CD4-positive, alpha-beta T cell (primary cell): ENCODE results near the gene RARA. TPM values are rescaled to one million over a fixed set of nuclear protein-coding genes. Genes with fewer than 3 reads are reported as not detected.

Source experiments
- ATAC-seq: fragments of 200-7000 bp; cut with Tn5 transposase; one replicate; pipeline ENCODE4 v1.10.0; 2022; ENCODE audit warnings: mild to moderate bottlenecking; ENCODE audit not compliant: poor library complexity
- CTCF ChIA-PET: fragments of 350-600 bp; sonication (Branson Sonifier 250); formaldehyde crosslinking; loops from one replicate; lab custom pipeline; 2021; ENCODE audit warnings: antibody characterized with exemption, inconsistent platforms; lab: Charles Lee
- POLR2A ChIA-PET: fragments of 350-600 bp; sonication (Branson Sonifier 250); formaldehyde crosslinking; loops from one replicate; lab custom pipeline; 2021; ENCODE audit warnings: antibody characterized with exemption, inconsistent platforms; lab: Charles Lee
- DNase-seq, 14 experiments: peaks; one replicate each; pipeline ENCODE4 v3.0.0-alpha.2; 2013 to 2020; ENCODE audit warnings: mixed read lengths in 2 of 14
- H3K27ac ChIP-seq, 2 donors: one replicate each; pipeline versions ENCODE4 v1.5.1 to v1.7.0; 2013; ENCODE audit warnings: low read length in 2 of 2, low read depth in 1 of 2, mild to moderate bottlenecking in 1 of 2
- H3K27me3 ChIP-seq, 2 experiments: 1 replicate in 1 of 2; 2 replicates in 1 of 2; pipeline versions ENCODE4 v1.6.1 to v1.7.0; 2013; ENCODE audit warnings: low read length in 2 of 2, control low read depth in 1 of 2, mild to moderate bottlenecking in 1 of 2, moderate library complexity in 1 of 2; ENCODE audit not compliant: insufficient read depth in 2 of 2, control insufficient read depth in 1 of 2
- H3K36me3 ChIP-seq: one replicate; pipeline ENCODE4 v1.6.1; 2013; ENCODE audit warnings: low read length, control low read depth; ENCODE audit not compliant: insufficient read depth
- H3K4me1 ChIP-seq: one replicate; pipeline ENCODE4 v1.6.1; 2013; ENCODE audit warnings: low read length, control low read depth; ENCODE audit not compliant: insufficient read depth
- H3K4me3 ChIP-seq: one replicate; pipeline ENCODE4 v1.5.1; 2013; ENCODE audit warnings: mild to moderate bottlenecking, low read length, moderate library complexity
- H3K9me3 ChIP-seq, 2 experiments: 1 replicate in 1 of 2; 2 replicates in 1 of 2; pipeline versions ENCODE4 v1.6.1 to v1.7.0; 2013; ENCODE audit warnings: low read length in 2 of 2, mild to moderate bottlenecking in 2 of 2, control low read depth in 1 of 2, moderate library complexity in 1 of 2; ENCODE audit not compliant: control insufficient read depth in 1 of 2, insufficient read depth in 1 of 2
- H3K27ac Mint-ChIP-seq: one replicate; pipeline ENCODE4 v1.8.0; 2020; ENCODE audit warnings: mixed read lengths
- H3K27me3 Mint-ChIP-seq: one replicate; pipeline ENCODE4 v1.8.0; 2021; ENCODE audit warnings: mixed read lengths
- H3K36me3 Mint-ChIP-seq: one replicate; pipeline ENCODE4 v1.8.0; 2021; ENCODE audit warnings: low read depth, mixed read lengths
- H3K4me1 Mint-ChIP-seq: one replicate; pipeline ENCODE4 v1.8.0; 2021; ENCODE audit warnings: low read depth, mixed read lengths
- H3K4me3 Mint-ChIP-seq: one replicate; pipeline ENCODE4 v1.8.0; 2020; ENCODE audit warnings: mild to moderate bottlenecking, mixed read lengths
- H3K9me3 Mint-ChIP-seq: one replicate; pipeline ENCODE4 v1.8.0; 2020; ENCODE audit warnings: mixed read lengths
- intact Hi-C, 2 experiments: fragments of 100-400 bp; cut with DNase I in 1 of 2; cut with micrococcal nuclease in 1 of 2; formaldehyde crosslinking; loops; one replicate each; pipeline versions ENCODE4 v1.15.1 to v1.9.0; 2023 to 2025; cut with DNase I, micrococcal nuclease
- total RNA-seq, 174 experiments: library from RNA in 2 of 174; stranded (reverse) in 2 of 174; gene quantifications; one replicate each; pipeline ENCODE4 v1.2.3 and lab custom pipeline; 2021 to 2026
- TF ChIP-seq, protein P1 (sequence below): fragments of 200-600 bp; IDR thresholded peaks from one replicate; pipeline ENCODE4 v1.8.0; 2022; ENCODE audit warnings: antibody characterized with exemption, mild to moderate bottlenecking

RARA gene
- total RNA-seq, 2 experiments from 2014 or later: 114 to 115 TPM

DNA sequence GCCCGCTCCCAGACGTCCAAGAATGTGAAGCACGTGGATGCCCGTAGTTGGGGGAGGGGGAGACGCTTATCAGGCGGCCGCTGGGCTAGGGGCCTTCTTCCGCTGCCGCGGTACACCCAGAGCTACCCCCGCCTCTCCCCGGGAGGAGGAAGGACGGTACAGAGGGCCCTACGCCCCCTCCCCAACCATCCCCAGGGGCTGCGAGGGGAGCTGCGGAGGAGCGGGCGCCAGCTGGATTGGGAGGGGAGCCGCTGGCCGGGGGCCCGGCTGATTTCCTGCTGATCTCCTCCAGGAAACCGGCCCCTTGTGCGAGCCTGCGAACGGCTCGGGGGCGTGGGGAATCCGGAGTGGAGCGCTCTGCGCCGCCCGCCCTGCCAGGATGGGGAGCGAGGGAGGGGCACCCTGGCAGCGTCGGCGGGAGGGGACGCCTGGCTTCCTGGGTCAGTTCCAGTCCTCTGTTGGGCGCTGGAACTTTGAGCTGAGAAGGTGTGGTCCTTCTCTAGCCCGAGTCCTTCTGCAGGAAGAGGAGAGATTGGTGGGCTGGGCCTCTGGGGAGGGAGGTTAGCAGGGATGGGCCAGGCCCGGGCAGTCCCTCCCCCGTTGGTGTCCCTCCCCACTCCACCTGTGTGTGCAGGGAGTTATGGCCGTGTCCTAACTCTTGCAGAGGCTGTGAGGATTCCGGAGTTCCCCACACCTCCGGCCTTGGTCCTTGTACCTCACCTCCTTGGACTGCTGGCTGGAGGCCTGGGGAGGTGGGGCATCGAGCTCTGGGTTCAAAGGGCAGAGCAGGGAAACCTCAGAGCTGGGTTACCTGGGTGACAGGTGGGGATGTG is 36.4 kb downstream of the RARA start:
- Mint-ChIP-seq H3K4me1 (peaks cover 83% of the 10 kb centered on the region), H3K27ac (peak overlapping the region; percentile 93), H3K9me3 (no peaks in the 10 kb centered on the region), H3K4me3 (peak overlapping the region; percentile 83), H3K27me3 (no peaks in the 10 kb centered on the region), H3K36me3 (peaks cover 56% of the 10 kb centered on the region)
- Histone ChIP-seq H3K27me3 (no peaks in the 10 kb centered on the region), H3K4me3 (peak overlapping the region; percentile 60), H3K9me3 (no peaks in the 10 kb centered on the region), H3K27ac (peak overlapping the region; percentile 27 to 70), H3K4me1 (peaks cover 93% of the 10 kb centered on the region), H3K36me3 (peaks cover 36% of the 10 kb centered on the region)
- POLR2A ChIA-PET: interaction anchor here (1.2 to 11.2 kb wide), 10 partner anchors 9 to 203 kb away, joined by 3 to 117 read pairs (median 4); partner anchors contain the start of gene WIPF2
- peak in 6 of 14 experiments; percentile 30 to 67 (median 54) for DNase-seq
- TF ChIP-seq, protein P1, sequence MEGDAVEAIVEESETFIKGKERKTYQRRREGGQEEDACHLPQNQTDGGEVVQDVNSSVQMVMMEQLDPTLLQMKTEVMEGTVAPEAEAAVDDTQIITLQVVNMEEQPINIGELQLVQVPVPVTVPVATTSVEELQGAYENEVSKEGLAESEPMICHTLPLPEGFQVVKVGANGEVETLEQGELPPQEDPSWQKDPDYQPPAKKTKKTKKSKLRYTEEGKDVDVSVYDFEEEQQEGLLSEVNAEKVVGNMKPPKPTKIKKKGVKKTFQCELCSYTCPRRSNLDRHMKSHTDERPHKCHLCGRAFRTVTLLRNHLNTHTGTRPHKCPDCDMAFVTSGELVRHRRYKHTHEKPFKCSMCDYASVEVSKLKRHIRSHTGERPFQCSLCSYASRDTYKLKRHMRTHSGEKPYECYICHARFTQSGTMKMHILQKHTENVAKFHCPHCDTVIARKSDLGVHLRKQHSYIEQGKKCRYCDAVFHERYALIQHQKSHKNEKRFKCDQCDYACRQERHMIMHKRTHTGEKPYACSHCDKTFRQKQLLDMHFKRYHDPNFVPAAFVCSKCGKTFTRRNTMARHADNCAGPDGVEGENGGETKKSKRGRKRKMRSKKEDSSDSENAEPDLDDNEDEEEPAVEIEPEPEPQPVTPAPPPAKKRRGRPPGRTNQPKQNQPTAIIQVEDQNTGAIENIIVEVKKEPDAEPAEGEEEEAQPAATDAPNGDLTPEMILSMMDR: no peak
- intact Hi-C loops: no loop called here
- CTCF ChIA-PET: interaction anchor here (0.6 to 2.6 kb wide), 6 partner anchors 10 to 49 kb away, joined by 3 to 10 read pairs (median 4); no protein-coding TSS in a partner anchor
- ATAC-seq: peak; percentile 13

DNA sequence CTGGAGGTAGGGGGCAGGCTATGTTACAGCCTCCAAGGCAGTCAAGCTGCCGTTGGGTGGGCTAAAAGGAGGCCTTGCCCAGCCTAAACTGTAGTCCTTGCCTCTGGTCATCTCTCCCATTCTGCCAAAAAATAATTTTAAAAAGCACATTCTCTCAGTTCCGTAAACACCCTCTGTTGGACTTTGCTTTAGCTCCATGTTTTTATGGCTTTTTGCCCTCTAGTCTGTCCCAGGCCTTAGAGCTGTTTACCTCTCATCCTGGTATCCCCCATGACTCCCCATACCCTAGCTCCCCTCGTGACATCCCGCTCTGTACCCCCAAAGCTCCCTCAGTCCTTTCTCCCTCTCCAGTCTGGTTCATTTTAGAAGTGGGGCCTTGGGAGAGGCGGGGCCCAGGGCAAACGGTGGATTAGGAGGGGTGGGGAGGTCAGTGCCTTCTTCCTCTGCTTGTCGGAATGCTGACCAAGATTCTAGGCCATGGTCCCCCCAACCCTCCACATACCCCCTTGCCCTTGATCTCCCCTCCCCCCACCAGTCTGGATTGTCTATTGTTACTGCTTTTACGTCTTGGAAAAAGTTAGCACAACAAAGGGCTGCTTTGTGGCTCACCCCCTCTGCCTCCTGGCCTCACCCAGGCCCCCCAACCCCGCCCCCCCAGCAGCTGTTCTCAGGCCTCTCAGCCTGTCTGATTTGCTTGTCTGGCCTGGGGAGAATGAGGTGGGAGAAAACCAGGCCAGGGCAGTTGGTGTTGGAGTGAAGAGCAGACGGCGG is 37.2 kb downstream of the RARA start:
- peaks cover 75% of the 10 kb centered on the region for H3K4me1 Mint-ChIP-seq
- peak overlapping the region; percentile 76 for H3K4me3 Mint-ChIP-seq
- Histone ChIP-seq H3K4me1 (peaks cover 85% of the 10 kb centered on the region), H3K27me3 (no peaks in the 10 kb centered on the region), H3K9me3 (no peaks in the 10 kb centered on the region), H3K27ac (peak overlapping the region; percentile 57 to 70), H3K4me3 (no peak overlapping the region), H3K36me3 (peaks cover 38% of the 10 kb centered on the region)
- peak in 1 of 14 experiments; percentile 23 for DNase-seq
- TF ChIP-seq, protein P1: no peak
- intact Hi-C loops: no loop called here
- no peak for ATAC-seq
- peak overlapping the region; percentile 93 for H3K27ac Mint-ChIP-seq
- H3K9me3 Mint-ChIP-seq: no peaks in the 10 kb centered on the region
- H3K36me3 Mint-ChIP-seq: peaks cover 53% of the 10 kb centered on the region
- ChIA-PET CTCF (interaction anchor here (0.7 to 2.6 kb wide), 5 partner anchors 9 to 43 kb away, joined by 3 to 10 read pairs (median 3); no protein-coding TSS in a partner anchor), POLR2A (interaction anchor here (1.2 to 11.2 kb wide), 8 partner anchors 8 to 127 kb away, joined by 4 to 117 read pairs (median 6); partner anchors contain the start of gene WIPF2)
- H3K27me3 Mint-ChIP-seq: no peaks in the 10 kb centered on the region

DNA sequence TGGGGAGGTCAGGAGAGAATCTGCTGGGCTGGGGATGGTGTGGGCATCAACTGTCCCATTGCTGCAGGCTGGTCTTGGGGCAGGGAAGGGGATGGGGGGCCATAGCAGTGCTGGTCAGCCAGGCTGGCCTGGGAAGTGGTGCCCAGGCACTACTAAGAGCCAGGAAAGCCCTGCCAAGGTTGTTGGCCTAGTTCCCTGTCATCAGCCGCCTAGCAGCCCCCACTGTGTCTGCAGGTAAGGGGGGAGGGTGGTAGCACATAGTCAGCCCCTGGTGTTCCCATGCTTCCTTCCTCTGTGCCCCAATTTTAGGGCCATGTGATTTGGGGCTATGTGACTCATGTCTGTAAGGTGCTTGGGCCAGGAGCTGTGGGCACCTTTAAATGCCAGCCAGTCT is 37.8 kb downstream of the RARA start:
- Histone ChIP-seq H3K36me3 (peaks cover 44% of the 10 kb centered on the region), H3K27me3 (no peaks in the 10 kb centered on the region), H3K27ac (peak overlapping the region; percentile 4 to 57), H3K4me1 (peaks cover 79% of the 10 kb centered on the region), H3K9me3 (no peaks in the 10 kb centered on the region), H3K4me3 (no peak overlapping the region)
- Mint-ChIP-seq H3K4me3 (peak overlapping the region; percentile 34), H3K9me3 (no peaks in the 10 kb centered on the region), H3K36me3 (peaks cover 57% of the 10 kb centered on the region), H3K4me1 (peaks cover 74% of the 10 kb centered on the region), H3K27me3 (no peaks in the 10 kb centered on the region), H3K27ac (peak overlapping the region; percentile 93)
- ATAC-seq (no peak), DNase-seq (peak in 3 of 14 experiments; percentile 36 to 66 (median 37))
- intact Hi-C loops: no loop called here
- TF ChIP-seq, protein P1: no peak
- CTCF ChIA-PET: interaction anchor here (2.5 kb wide), 1 partner anchor 44 kb away, joined by 9 read pairs; no protein-coding TSS in a partner anchor
- POLR2A ChIA-PET: interaction anchor here (0.9 to 11.2 kb wide), 3 partner anchors 26 to 40 kb away, joined by 3 to 117 read pairs (median 7); no protein-coding TSS in a partner anchor
